ENCODE measurements around the gene CTF1. TPM values are rescaled to one million over a fixed set of nuclear protein-coding genes. Genes with fewer than 3 reads are reported as not detected.

CTF1 gene
- total and polyA plus RNA-seq, 9 donors = 7.0 to 22.4 (median 14.4) TPM

DNA sequence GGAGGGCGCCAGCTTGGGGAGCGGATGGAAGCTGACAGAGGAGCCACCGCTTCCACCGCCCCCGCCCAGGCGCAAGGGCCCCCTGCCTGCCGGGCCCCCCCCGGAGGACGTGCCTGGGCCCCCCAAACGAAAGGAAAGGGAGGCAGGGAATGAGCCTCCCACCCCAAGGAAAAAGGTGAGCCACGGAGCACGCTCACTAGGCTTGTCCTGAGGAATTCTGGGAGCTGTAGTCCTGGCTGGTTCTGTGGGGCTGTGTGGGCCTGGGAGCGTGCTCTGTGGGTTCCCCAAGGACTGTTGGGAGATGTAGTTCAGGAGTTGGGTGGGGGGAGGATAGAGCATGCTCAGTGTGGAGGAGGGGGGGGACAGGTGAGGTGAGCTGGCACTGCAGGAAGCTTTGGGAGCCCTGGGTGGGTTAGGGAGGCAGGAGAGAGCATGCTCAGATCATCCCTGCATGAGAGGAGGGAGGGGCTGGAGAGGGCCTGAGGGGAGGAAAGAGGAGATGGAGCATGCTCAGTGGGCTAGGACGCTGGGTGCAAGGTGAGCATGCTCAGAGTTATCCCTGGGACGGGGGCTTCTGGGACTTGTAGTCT lies 31.5 kb downstream of the CTF1 start:
- intact Hi-C loops (cut with DNase I) = no loop called here
- Histone ChIP-seq H3K27me3 (no peaks in the 10 kb centered on the region), H3K4me1 (ENCODE audit: insufficient read depth) (no peaks in the 10 kb centered on the region), H3K9me3 (no peaks in the 10 kb centered on the region), H3K27ac (no peak overlapping the region), H3K4me3 (no peak overlapping the region), H3K36me3 (no peaks in the 10 kb centered on the region)
- WGBS, 3 donors = 48 to 57% (median 56%) methylated on average over 15 of the region's 15 CpGs
- TF ChIP-seq, protein P1, sequence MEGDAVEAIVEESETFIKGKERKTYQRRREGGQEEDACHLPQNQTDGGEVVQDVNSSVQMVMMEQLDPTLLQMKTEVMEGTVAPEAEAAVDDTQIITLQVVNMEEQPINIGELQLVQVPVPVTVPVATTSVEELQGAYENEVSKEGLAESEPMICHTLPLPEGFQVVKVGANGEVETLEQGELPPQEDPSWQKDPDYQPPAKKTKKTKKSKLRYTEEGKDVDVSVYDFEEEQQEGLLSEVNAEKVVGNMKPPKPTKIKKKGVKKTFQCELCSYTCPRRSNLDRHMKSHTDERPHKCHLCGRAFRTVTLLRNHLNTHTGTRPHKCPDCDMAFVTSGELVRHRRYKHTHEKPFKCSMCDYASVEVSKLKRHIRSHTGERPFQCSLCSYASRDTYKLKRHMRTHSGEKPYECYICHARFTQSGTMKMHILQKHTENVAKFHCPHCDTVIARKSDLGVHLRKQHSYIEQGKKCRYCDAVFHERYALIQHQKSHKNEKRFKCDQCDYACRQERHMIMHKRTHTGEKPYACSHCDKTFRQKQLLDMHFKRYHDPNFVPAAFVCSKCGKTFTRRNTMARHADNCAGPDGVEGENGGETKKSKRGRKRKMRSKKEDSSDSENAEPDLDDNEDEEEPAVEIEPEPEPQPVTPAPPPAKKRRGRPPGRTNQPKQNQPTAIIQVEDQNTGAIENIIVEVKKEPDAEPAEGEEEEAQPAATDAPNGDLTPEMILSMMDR (IDR thresholded peaks at IDR 0.05) = no peak
- TF ChIP-seq POLR2A (IDR thresholded peaks at IDR 0.05) (no peak), EP300 (IDR thresholded peaks at IDR 0.05) (no peak)
- DNase-seq = peak; percentile 53 to 72 (median 62)

DNA sequence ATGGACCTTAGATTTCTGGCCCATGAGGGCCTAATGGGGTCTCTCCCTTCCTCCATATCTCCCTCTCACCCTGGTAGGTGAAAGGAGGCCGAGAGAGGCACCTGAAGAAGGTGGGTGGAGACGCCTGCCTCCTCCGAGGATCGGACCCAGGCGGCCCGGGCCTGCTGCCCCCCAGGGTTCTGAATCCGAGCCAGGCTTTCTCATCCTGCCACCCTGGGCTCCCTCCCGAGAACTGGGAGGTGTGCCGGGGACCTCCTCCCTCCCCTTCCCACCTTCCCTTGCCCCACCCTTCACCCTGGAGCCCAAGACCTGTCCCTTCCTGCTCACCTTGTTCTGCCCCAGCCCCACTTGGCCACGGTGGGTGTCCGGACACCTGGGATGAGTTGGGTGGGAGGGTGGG lies 32.0 kb downstream of the CTF1 start:
- peak in 2 of 5 donors; percentile 51 to 59 for DNase-seq
- H3K4me3 ChIP-seq = no peak overlapping the region
- no peaks in the 10 kb centered on the region for H3K4me1 ChIP-seq (ENCODE audit: insufficient read depth)
- no peak overlapping the region for H3K27ac ChIP-seq
- no peaks in the 10 kb centered on the region for H3K9me3 ChIP-seq
- H3K36me3 ChIP-seq = no peaks in the 10 kb centered on the region
- intact Hi-C loops (cut with DNase I) = no loop called here
- TF ChIP-seq, protein P1 (IDR thresholded peaks at IDR 0.05) = no peak
- TF ChIP-seq POLR2A (IDR thresholded peaks at IDR 0.05) (no peak), EP300 (IDR thresholded peaks at IDR 0.05) (no peak)
- WGBS, 3 donors = 77 to 85% (median 82%) methylated on average over 11 of the region's 11 CpGs
- no peaks in the 10 kb centered on the region for H3K27me3 ChIP-seq

DNA sequence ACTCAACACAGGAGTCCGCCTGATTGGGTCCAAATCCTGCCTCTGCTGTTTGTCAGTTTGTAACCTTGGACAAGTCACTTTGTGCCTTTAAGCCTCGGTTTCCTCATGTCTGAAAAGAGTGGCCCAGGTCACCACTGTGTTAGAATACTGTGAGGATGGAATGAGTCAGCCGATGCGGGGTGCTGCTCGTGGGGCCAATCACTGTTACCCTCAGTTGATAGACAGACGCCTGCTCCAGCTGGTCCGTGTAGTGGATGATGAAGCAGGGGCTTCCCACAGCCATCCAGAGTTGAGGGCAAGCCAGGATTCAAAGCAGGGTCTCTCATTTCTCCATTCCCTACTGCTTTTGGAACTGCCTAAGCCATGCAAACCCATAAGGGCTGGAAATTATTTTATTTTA lies 32.8 kb downstream of the CTF1 start:
- WGBS, 3 donors = 78 to 84% (median 78%) methylated on average over 7 of the region's 7 CpGs
- DNase-seq = no peak
- intact Hi-C loops (cut with DNase I) = no loop called here

DNA sequence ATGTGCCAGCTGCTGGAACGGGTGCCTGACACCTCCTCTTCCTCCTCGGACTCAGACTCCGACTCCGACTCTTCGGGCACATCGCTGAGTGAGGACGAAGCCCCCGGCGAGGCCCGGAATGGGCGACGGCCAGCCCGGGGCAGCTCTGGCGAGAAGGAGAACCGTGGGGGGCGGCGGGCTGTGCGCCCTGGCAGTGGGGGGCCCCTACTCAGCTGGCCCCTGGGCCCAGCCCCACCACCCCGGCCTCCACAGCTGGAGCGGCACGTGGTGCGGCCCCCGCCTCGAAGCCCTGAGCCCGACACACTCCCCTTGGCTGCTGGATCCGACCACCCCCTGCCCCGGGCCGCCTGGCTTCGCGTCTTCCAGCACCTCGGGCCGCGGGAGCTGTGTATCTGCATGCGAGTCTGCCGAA lies 33.8 kb downstream of the CTF1 start:
- peak in 1 of 5 donors; percentile 41 for DNase-seq
- H3K4me1 ChIP-seq (ENCODE audit: insufficient read depth) = no peaks in the 10 kb centered on the region
- no peaks in the 10 kb centered on the region for H3K27me3 ChIP-seq
- H3K27ac ChIP-seq = no peak overlapping the region
- H3K9me3 ChIP-seq = no peaks in the 10 kb centered on the region
- WGBS, 3 donors = 84 to 89% (median 88%) methylated on average over 34 to 35 of the region's 35 CpGs
- no peaks in the 10 kb centered on the region for H3K36me3 ChIP-seq
- H3K4me3 ChIP-seq = no peak overlapping the region
- TF ChIP-seq POLR2A (IDR thresholded peaks at IDR 0.05) (no peak), EP300 (IDR thresholded peaks at IDR 0.05) (no peak)
- TF ChIP-seq, protein P1 (IDR thresholded peaks at IDR 0.05) = no peak
- intact Hi-C loops (cut with DNase I) = no loop called here

More for the DNA sequence above, 32.8 kb downstream of the CTF1 start:
- Histone ChIP-seq H3K9me3 (no peaks in the 10 kb centered on the region), H3K4me3 (no peak overlapping the region), H3K36me3 (no peaks in the 10 kb centered on the region), H3K4me1 (ENCODE audit: insufficient read depth) (no peaks in the 10 kb centered on the region), H3K27me3 (no peaks in the 10 kb centered on the region), H3K27ac (no peak overlapping the region)
- no peak for TF ChIP-seq EP300 (IDR thresholded peaks at IDR 0.05)
- TF ChIP-seq POLR2A (IDR thresholded peaks at IDR 0.05) = no peak
- TF ChIP-seq, protein P1 (IDR thresholded peaks at IDR 0.05) = no peak
